ENCODE data around the gene C2orf68.
"Not testable (repeated sequence)": the region's sequence is repeated elsewhere in the genome, so short reads cannot be mapped to it uniquely, and the experiment has no call there.

The C2orf68 gene

GRCh38 chr2:85598594-85599340 lies 13.1 kb downstream of the C2orf68 start:
- peaks cover 6% of the 10 kb centered on the region; the same call in 1 of the 2 replicates for H3K36me3 ChIP-seq (ENCODE audit: insufficient read depth, low read length)
- no peak overlapping the region for H3K9ac ChIP-seq (ENCODE audit: insufficient read length)

GRCh38 chr2:85597241-85597640 lies 14.6 kb downstream of the C2orf68 start:
- Histone ChIP-seq H3K9ac (ENCODE audit: insufficient read length) (no peak overlapping the region), H3K27ac (no peak overlapping the region), H3K4me3 (no peak overlapping the region)

More at GRCh38 chr2:85598594-85599340, 13.1 kb downstream of the C2orf68 start:
- Histone ChIP-seq H3K4me3 (no peak overlapping the region), H3K27ac (no peak overlapping the region), H3K9me3 (ENCODE audit: low read depth, low read length) (no peaks in the 10 kb centered on the region)
- no peak for DNase-seq (ENCODE audit: low read depth, low spot score)
- no peak for TF ChIP-seq FOXP2 (optimal IDR thresholded peaks at IDR 0.05; ENCODE audit: control extremely low read depth, extremely low read length, insufficient read depth)
- TF ChIP-seq EZH2 (IDR thresholded peaks at IDR 0.05), result no peak
- no peak for TF ChIP-seq POLR2AphosphoS5 (IDR thresholded peaks at IDR 0.05; ENCODE audit: borderline replicate concordance, low read depth, low read length)

GRCh38 chr2:85596486-85597143 lies 15.3 kb downstream of the C2orf68 start:
- DNase-seq (ENCODE audit: low read depth, low spot score), result no peak
- Histone ChIP-seq H3K4me3 (peak overlapping the region; percentile 96), H3K9ac (ENCODE audit: insufficient read length) (peak overlapping the region; percentile 88), H3K9me3 (ENCODE audit: low read depth, low read length) (no peaks in the 10 kb centered on the region), H3K27ac (no peak overlapping the region), H3K36me3 (ENCODE audit: insufficient read depth, low read length) (peaks cover 6% of the 10 kb centered on the region; the same call in 1 of the 2 replicates)
- TF ChIP-seq POLR2AphosphoS5 (IDR thresholded peaks at IDR 0.05; ENCODE audit: borderline replicate concordance, low read depth, low read length) (no peak), FOXP2 (optimal IDR thresholded peaks at IDR 0.05; ENCODE audit: control extremely low read depth, extremely low read length, insufficient read depth) (no peak), EZH2 (IDR thresholded peaks at IDR 0.05) (no peak)

More at GRCh38 chr2:85597241-85597640, 14.6 kb downstream of the C2orf68 start:
- Histone ChIP-seq H3K9me3 (ENCODE audit: low read depth, low read length) (no peaks in the 10 kb centered on the region), H3K36me3 (ENCODE audit: insufficient read depth, low read length) (peaks cover 6% of the 10 kb centered on the region; the same call in 1 of the 2 replicates)
- TF ChIP-seq POLR2AphosphoS5 (IDR thresholded peaks at IDR 0.05; ENCODE audit: borderline replicate concordance, low read depth, low read length) (no peak), EZH2 (IDR thresholded peaks at IDR 0.05) (no peak), FOXP2 (optimal IDR thresholded peaks at IDR 0.05; ENCODE audit: control extremely low read depth, extremely low read length, insufficient read depth) (no peak)
- no peak for DNase-seq (ENCODE audit: low read depth, low spot score)

- Histone ChIP-seq H3K36me3 (ENCODE audit: insufficient read depth, low read length) (peaks cover 6% of the 10 kb centered on the region; the same call in 1 of the 2 replicates), H3K27ac (no peak overlapping the region), H3K9me3 (ENCODE audit: low read depth, low read length) (no peaks in the 10 kb centered on the region), H3K9ac (ENCODE audit: insufficient read length) (peak overlapping the region; percentile 88), H3K4me3 (peak overlapping the region; percentile 96)
- no peak for DNase-seq (ENCODE audit: low read depth, low spot score)
- TF ChIP-seq POLR2AphosphoS5 (IDR thresholded peaks at IDR 0.05; ENCODE audit: borderline replicate concordance, low read depth, low read length), result no peak
- TF ChIP-seq EZH2 (IDR thresholded peaks at IDR 0.05), result no peak
- no peak for TF ChIP-seq FOXP2 (optimal IDR thresholded peaks at IDR 0.05; ENCODE audit: control extremely low read depth, extremely low read length, insufficient read depth)
These were observed 15.9 kb downstream of the C2orf68 start for GRCh38 chr2:85596026-85596333.

GRCh38 chr2:85595301-85596025 lies 16.4 kb downstream of the C2orf68 start, which contains the start of gene RNF181:
Gene RNF181, plus strand, starts transcription at chr2:85595745. Its CDS starts 19 bp downstream, at chr2:85595764.
- H3K9me3 ChIP-seq (ENCODE audit: low read depth, low read length), result no peaks in the 10 kb centered on the region
- H3K27ac ChIP-seq, result peak within 1 kb of the TSS; percentile 65; the same call in 1 of the 2 replicates
- peak; percentile 81 for TF ChIP-seq POLR2AphosphoS5 (IDR thresholded peaks at IDR 0.05; ENCODE audit: borderline replicate concordance, low read depth, low read length)
- TF ChIP-seq FOXP2 (optimal IDR thresholded peaks at IDR 0.05; ENCODE audit: control extremely low read depth, extremely low read length, insufficient read depth), result no peak
- no peak for TF ChIP-seq EZH2 (IDR thresholded peaks at IDR 0.05)
- peak within 1 kb of the TSS; percentile 93 for H3K9ac ChIP-seq (ENCODE audit: insufficient read length)
- peak within 1 kb of the TSS; percentile 96 for H3K4me3 ChIP-seq
- peak; percentile 95 for DNase-seq (ENCODE audit: low read depth, low spot score)
- peaks cover 6% of the 10 kb centered on the region; the same call in 1 of the 2 replicates for H3K36me3 ChIP-seq (ENCODE audit: insufficient read depth, low read length)

GRCh38 chr2:85594715-85595300 lies 17.1 kb downstream of the C2orf68 start:
- peaks cover 6% of the 10 kb centered on the region; the same call in 1 of the 2 replicates for H3K36me3 ChIP-seq (ENCODE audit: insufficient read depth, low read length)
- no peak for DNase-seq (ENCODE audit: low read depth, low spot score)

GRCh38 chr2:85593023-85593422 lies 18.8 kb downstream of the C2orf68 start:
- Histone ChIP-seq H3K9me3 (ENCODE audit: low read depth, low read length) (no peaks in the 10 kb centered on the region), H3K36me3 (ENCODE audit: insufficient read depth, low read length) (peaks cover 6% of the 10 kb centered on the region; the same call in 1 of the 2 replicates), H3K9ac (ENCODE audit: insufficient read length) (no peak overlapping the region), H3K27ac (no peak overlapping the region), H3K4me3 (no peak overlapping the region)
- TF ChIP-seq EZH2 (IDR thresholded peaks at IDR 0.05) (no peak), POLR2AphosphoS5 (IDR thresholded peaks at IDR 0.05; ENCODE audit: borderline replicate concordance, low read depth, low read length) (no peak), FOXP2 (optimal IDR thresholded peaks at IDR 0.05; ENCODE audit: control extremely low read depth, extremely low read length, insufficient read depth) (no peak)
- DNase-seq (ENCODE audit: low read depth, low spot score), result no peak

More at GRCh38 chr2:85594715-85595300, 17.1 kb downstream of the C2orf68 start:
- H3K9me3 ChIP-seq (ENCODE audit: low read depth, low read length), result no peaks in the 10 kb centered on the region
- peak overlapping the region; percentile 93 for H3K9ac ChIP-seq (ENCODE audit: insufficient read length)
- H3K4me3 ChIP-seq, result peak overlapping the region; percentile 96
- TF ChIP-seq EZH2 (IDR thresholded peaks at IDR 0.05) (no peak), POLR2AphosphoS5 (IDR thresholded peaks at IDR 0.05; ENCODE audit: borderline replicate concordance, low read depth, low read length) (no peak), FOXP2 (optimal IDR thresholded peaks at IDR 0.05; ENCODE audit: control extremely low read depth, extremely low read length, insufficient read depth) (no peak)
- H3K27ac ChIP-seq, result peak overlapping the region; percentile 65; the same call in 1 of the 2 replicates

- H3K4me3 ChIP-seq; H3K36me3 ChIP-seq (ENCODE audit: insufficient read depth, low read length); H3K9ac ChIP-seq (ENCODE audit: insufficient read length); DNase-seq (ENCODE audit: low read depth, low spot score); H3K27ac ChIP-seq; H3K9me3 ChIP-seq (ENCODE audit: low read depth, low read length): not testable (repeated sequence)
These were observed 19.6 kb downstream of the C2orf68 start for GRCh38 chr2:85592299-85592698.

Measured in SK-N-MC (cell line).